ENCODE data around the gene B3GALT4. TPM values are rescaled to one million over a fixed set of nuclear protein-coding genes. Genes with fewer than 3 reads are reported as not detected.

B3GALT4 gene
- total and polyA plus RNA-seq, 2 of the 13 experiments (the other 11 are each of a cell fraction or from before 2014, with no cell fraction given) = 0.04 to 0.27 TPM

DNA sequence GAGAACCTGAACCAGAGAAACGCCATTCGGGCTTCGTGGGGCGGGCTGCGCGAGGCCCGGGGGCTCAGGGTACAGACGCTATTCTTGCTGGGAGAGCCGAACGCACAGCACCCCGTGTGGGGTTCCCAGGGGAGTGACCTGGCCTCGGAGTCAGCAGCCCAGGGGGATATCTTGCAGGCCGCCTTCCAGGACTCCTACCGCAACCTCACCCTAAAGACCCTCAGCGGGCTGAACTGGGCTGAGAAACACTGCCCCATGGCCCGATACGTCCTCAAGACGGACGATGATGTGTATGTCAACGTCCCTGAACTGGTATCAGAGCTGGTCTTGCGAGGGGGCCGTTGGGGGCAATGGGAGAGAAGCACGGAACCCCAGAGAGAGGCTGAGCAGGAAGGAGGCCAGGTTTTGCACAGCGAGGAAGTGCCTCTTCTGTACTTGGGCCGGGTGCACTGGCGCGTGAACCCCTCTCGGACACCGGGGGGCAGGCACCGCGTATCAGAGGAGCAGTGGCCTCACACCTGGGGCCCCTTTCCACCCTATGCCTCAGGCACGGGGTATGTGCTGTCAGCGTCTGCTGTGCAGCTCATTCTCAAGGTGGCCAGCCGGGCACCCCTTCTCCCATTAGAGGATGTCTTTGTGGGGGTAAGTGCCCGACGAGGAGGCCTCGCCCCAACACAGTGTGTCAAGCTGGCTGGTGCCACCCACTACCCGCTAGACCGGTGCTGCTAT is 904 bp downstream of the B3GALT4 start (continued):
- TF ChIP-seq, protein P1, sequence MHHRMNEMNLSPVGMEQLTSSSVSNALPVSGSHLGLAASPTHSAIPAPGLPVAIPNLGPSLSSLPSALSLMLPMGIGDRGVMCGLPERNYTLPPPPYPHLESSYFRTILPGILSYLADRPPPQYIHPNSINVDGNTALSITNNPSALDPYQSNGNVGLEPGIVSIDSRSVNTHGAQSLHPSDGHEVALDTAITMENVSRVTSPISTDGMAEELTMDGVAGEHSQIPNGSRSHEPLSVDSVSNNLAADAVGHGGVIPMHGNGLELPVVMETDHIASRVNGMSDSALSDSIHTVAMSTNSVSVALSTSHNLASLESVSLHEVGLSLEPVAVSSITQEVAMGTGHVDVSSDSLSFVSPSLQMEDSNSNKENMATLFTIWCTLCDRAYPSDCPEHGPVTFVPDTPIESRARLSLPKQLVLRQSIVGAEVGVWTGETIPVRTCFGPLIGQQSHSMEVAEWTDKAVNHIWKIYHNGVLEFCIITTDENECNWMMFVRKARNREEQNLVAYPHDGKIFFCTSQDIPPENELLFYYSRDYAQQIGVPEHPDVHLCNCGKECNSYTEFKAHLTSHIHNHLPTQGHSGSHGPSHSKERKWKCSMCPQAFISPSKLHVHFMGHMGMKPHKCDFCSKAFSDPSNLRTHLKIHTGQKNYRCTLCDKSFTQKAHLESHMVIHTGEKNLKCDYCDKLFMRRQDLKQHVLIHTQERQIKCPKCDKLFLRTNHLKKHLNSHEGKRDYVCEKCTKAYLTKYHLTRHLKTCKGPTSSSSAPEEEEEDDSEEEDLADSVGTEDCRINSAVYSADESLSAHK (CRISPR knock-in tag; IDR thresholded peaks at IDR 0.05; ENCODE audit: borderline replicate concordance) = no peak
- no peak for TF ChIP-seq ZNF552 (CRISPR knock-in tag; IDR thresholded peaks at IDR 0.05; ENCODE audit: borderline replicate concordance)
- TF ChIP-seq AGO1 (IDR thresholded peaks at IDR 0.05; ENCODE audit: low read depth, low read length, poor library complexity, severe bottlenecking) = peak; percentile 99
- TF ChIP-seq SAFB2 (CRISPR knock-in tag; IDR thresholded peaks at IDR 0.05; ENCODE audit: borderline replicate concordance, low read depth) = no peak
- TF ChIP-seq, protein P2, sequence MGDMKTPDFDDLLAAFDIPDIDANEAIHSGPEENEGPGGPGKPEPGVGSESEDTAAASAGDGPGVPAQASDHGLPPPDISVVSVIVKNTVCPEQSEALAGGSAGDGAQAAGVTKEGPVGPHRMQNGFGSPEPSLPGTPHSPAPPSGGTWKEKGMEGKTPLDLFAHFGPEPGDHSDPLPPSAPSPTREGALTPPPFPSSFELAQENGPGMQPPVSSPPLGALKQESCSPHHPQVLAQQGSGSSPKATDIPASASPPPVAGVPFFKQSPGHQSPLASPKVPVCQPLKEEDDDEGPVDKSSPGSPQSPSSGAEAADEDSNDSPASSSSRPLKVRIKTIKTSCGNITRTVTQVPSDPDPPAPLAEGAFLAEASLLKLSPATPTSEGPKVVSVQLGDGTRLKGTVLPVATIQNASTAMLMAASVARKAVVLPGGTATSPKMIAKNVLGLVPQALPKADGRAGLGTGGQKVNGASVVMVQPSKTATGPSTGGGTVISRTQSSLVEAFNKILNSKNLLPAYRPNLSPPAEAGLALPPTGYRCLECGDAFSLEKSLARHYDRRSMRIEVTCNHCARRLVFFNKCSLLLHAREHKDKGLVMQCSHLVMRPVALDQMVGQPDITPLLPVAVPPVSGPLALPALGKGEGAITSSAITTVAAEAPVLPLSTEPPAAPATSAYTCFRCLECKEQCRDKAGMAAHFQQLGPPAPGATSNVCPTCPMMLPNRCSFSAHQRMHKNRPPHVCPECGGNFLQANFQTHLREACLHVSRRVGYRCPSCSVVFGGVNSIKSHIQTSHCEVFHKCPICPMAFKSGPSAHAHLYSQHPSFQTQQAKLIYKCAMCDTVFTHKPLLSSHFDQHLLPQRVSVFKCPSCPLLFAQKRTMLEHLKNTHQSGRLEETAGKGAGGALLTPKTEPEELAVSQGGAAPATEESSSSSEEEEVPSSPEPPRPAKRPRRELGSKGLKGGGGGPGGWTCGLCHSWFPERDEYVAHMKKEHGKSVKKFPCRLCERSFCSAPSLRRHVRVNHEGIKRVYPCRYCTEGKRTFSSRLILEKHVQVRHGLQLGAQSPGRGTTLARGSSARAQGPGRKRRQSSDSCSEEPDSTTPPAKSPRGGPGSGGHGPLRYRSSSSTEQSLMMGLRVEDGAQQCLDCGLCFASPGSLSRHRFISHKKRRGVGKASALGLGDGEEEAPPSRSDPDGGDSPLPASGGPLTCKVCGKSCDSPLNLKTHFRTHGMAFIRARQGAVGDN (CRISPR knock-in tag; IDR thresholded peaks at IDR 0.05) = peak; percentile 37
- TF ChIP-seq, protein P3, sequence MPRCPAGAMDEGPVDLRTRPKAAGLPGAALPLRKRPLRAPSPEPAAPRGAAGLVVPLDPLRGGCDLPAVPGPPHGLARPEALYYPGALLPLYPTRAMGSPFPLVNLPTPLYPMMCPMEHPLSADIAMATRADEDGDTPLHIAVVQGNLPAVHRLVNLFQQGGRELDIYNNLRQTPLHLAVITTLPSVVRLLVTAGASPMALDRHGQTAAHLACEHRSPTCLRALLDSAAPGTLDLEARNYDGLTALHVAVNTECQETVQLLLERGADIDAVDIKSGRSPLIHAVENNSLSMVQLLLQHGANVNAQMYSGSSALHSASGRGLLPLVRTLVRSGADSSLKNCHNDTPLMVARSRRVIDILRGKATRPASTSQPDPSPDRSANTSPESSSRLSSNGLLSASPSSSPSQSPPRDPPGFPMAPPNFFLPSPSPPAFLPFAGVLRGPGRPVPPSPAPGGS (CRISPR knock-in tag; IDR thresholded peaks at IDR 0.05) = no peak
- TF ChIP-seq CC2D1A (CRISPR knock-in tag; IDR thresholded peaks at IDR 0.05) = no peak
- TF ChIP-seq, protein P4, sequence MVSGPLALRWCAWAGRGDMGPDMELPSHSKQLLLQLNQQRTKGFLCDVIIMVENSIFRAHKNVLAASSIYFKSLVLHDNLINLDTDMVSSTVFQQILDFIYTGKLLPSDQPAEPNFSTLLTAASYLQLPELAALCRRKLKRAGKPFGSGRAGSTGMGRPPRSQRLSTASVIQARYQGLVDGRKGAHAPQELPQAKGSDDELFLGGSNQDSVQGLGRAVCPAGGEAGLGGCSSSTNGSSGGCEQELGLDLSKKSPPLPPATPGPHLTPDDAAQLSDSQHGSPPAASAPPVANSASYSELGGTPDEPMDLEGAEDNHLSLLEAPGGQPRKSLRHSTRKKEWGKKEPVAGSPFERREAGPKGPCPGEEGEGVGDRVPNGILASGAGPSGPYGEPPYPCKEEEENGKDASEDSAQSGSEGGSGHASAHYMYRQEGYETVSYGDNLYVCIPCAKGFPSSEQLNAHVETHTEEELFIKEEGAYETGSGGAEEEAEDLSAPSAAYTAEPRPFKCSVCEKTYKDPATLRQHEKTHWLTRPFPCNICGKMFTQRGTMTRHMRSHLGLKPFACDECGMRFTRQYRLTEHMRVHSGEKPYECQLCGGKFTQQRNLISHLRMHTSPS (CRISPR knock-in tag; IDR thresholded peaks at IDR 0.05; ENCODE audit: low read depth) = no peak
